ENCODE results near the gene MRPL4.
A peak's percentile ranks its signal among the peaks of the same experiment; 100 is the strongest.

The MRPL4 gene

DNA sequence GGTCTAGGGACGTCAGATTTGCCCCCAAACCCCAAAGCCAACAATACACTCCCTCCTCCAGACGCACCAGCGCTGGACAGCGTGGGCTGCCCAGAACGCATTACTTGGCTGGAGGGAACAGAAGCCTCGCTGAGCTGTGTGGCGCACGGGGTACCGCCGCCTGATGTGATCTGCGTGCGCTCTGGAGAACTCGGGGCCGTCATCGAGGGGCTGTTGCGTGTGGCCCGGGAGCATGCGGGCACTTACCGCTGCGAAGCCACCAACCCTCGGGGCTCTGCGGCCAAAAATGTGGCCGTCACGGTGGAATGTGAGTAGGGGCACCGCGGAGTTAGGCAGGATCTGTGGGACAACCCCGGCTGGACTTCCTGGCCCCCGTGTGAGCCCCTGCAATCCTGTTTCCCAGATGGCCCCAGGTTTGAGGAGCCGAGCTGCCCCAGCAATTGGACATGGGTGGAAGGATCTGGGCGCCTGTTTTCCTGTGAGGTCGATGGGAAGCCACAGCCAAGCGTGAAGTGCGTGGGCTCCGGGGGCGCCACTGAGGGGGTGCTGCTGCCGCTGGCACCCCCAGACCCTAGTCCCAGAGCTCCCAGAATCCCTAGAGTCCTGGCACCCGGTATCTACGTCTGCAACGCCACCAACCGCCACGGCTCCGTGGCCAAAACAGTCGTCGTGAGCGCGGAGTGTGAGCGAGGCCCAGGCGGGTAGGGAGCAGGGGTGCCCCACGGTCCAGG is 41.8 kb downstream of the MRPL4 start:
- Histone ChIP-seq H3K4me2 (ENCODE audit: insufficient read depth, low read length, poor library complexity, severe bottlenecking) (no peak overlapping the region), H2BK12ac (ENCODE audit: low read length) (peak overlapping the region; percentile 1), H3K4me3 (ENCODE audit: low read length in 2 of 2) (peak overlapping the region in 1 of 2 donors; percentile 59), H3K18ac (ENCODE audit: low read length) (peak overlapping the region; percentile 17), H3K9ac (ENCODE audit: low read depth, low read length, poor library complexity) (peak overlapping the region; percentile 53), H3K27me3 (ENCODE audit: control insufficient read depth in 3 of 3, insufficient read depth in 3 of 3, low read depth in 1 of 3, low read length in 3 of 3) (peaks cover 69 to 81% (median 75%) of the 10 kb centered on the region in 3 experiments), H3K36me3 (replicated peaks in 1 of 2; ENCODE audit: control insufficient read depth in 2 of 2, insufficient read depth in 2 of 2, low read length in 2 of 2) (no peaks in the 10 kb centered on the region), H3K4me1 (ENCODE audit: control insufficient read depth in 2 of 2, insufficient read depth in 1 of 2, low read depth in 1 of 2, low read length in 2 of 2) (peaks cover 28 to 32% of the 10 kb centered on the region in 2 donors), H2AFZ (ENCODE audit: low read length) (no peak overlapping the region), H2BK15ac (ENCODE audit: low read length) (peak overlapping the region; percentile 58), H4K8ac (ENCODE audit: low read depth, low read length) (no peak overlapping the region), H4K91ac (ENCODE audit: low read depth, low read length, poor library complexity) (no peak overlapping the region), H3K9me3 (replicated peaks in 1 of 2; ENCODE audit: control insufficient read depth in 2 of 2, insufficient read depth in 1 of 2, low read depth in 1 of 2, low read length in 2 of 2) (peaks cover 5 to 8% of the 10 kb centered on the region in 2 donors), H2AK5ac (ENCODE audit: low read depth, low read length) (peak overlapping the region; percentile 24), H3K27ac (replicated peaks; ENCODE audit: low read length) (no peak overlapping the region), H2BK120ac (ENCODE audit: low read depth, low read length) (no peak overlapping the region), H3K23ac (ENCODE audit: low read depth, low read length, poor library complexity) (peak overlapping the region; percentile 98), H3K4ac (ENCODE audit: low read length) (no peak overlapping the region), H3K79me1 (ENCODE audit: low read depth, low read length) (no peaks in the 10 kb centered on the region), H2BK5ac (ENCODE audit: low read length) (no peak overlapping the region), H3K14ac (ENCODE audit: low read length) (no peak overlapping the region)
- DNase-seq (ENCODE audit: low spot score), result no peak
- no CpG with 5 or more reads among the region's 49 CpGs for WGBS, 2 donors (ENCODE audit: extremely low coverage in 2 of 2, insufficient read length in 2 of 2, insufficient replicate concordance in 1 of 2)

GRCh38 chr19:10294368-10294697 is 42.3 kb downstream of the MRPL4 start:
- Histone ChIP-seq H3K14ac (ENCODE audit: low read length) (no peak overlapping the region), H4K8ac (ENCODE audit: low read depth, low read length) (no peak overlapping the region), H3K36me3 (replicated peaks in 1 of 2; ENCODE audit: control insufficient read depth in 2 of 2, insufficient read depth in 2 of 2, low read length in 2 of 2) (no peaks in the 10 kb centered on the region), H3K23ac (ENCODE audit: low read depth, low read length, poor library complexity) (peak overlapping the region; percentile 98), H3K4me2 (ENCODE audit: insufficient read depth, low read length, poor library complexity, severe bottlenecking) (no peak overlapping the region), H2AK5ac (ENCODE audit: low read depth, low read length) (peak overlapping the region; percentile 24), H2BK15ac (ENCODE audit: low read length) (peak overlapping the region; percentile 58), H3K9ac (ENCODE audit: low read depth, low read length, poor library complexity) (peak overlapping the region; percentile 50), H3K18ac (ENCODE audit: low read length) (peak overlapping the region; percentile 35), H3K4me3 (ENCODE audit: low read length in 2 of 2) (peak overlapping the region in 1 of 2 donors; percentile 59), H2BK12ac (ENCODE audit: low read length) (peak overlapping the region; percentile 73), H2AFZ (ENCODE audit: low read length) (no peak overlapping the region), H3K4ac (ENCODE audit: low read length) (no peak overlapping the region), H2BK120ac (ENCODE audit: low read depth, low read length) (no peak overlapping the region), H3K27ac (replicated peaks; ENCODE audit: low read length) (no peak overlapping the region), H4K91ac (ENCODE audit: low read depth, low read length, poor library complexity) (no peak overlapping the region), H2BK5ac (ENCODE audit: low read length) (no peak overlapping the region), H3K9me3 (replicated peaks in 1 of 2; ENCODE audit: control insufficient read depth in 2 of 2, insufficient read depth in 1 of 2, low read depth in 1 of 2, low read length in 2 of 2) (peaks cover 5 to 8% of the 10 kb centered on the region in 2 donors), H3K79me1 (ENCODE audit: low read depth, low read length) (no peaks in the 10 kb centered on the region), H3K4me1 (ENCODE audit: control insufficient read depth in 2 of 2, insufficient read depth in 1 of 2, low read depth in 1 of 2, low read length in 2 of 2) (peaks cover 26 to 28% of the 10 kb centered on the region in 2 donors), H3K27me3 (ENCODE audit: control insufficient read depth in 3 of 3, insufficient read depth in 3 of 3, low read depth in 1 of 3, low read length in 3 of 3) (peaks cover 64 to 77% (median 73%) of the 10 kb centered on the region in 3 experiments)
- no peak for DNase-seq (ENCODE audit: low spot score)
- no CpG with 5 or more reads among the region's 25 CpGs for WGBS, 2 donors (ENCODE audit: extremely low coverage in 2 of 2, insufficient read length in 2 of 2, insufficient replicate concordance in 1 of 2)

- Histone ChIP-seq H3K27ac (replicated peaks; ENCODE audit: low read length) (no peak overlapping the region), H3K9me3 (replicated peaks in 1 of 2; ENCODE audit: control insufficient read depth in 2 of 2, insufficient read depth in 1 of 2, low read depth in 1 of 2, low read length in 2 of 2) (peaks cover 5 to 8% of the 10 kb centered on the region in 2 donors), H2BK120ac (ENCODE audit: low read depth, low read length) (no peak overlapping the region), H4K8ac (ENCODE audit: low read depth, low read length) (no peak overlapping the region), H2AFZ (ENCODE audit: low read length) (no peak overlapping the region), H2BK12ac (ENCODE audit: low read length) (no peak overlapping the region), H3K36me3 (replicated peaks in 1 of 2; ENCODE audit: control insufficient read depth in 2 of 2, insufficient read depth in 2 of 2, low read length in 2 of 2) (no peaks in the 10 kb centered on the region), H3K18ac (ENCODE audit: low read length) (peak overlapping the region; percentile 83), H2BK5ac (ENCODE audit: low read length) (peak overlapping the region; percentile 5), H3K27me3 (ENCODE audit: control insufficient read depth in 3 of 3, insufficient read depth in 3 of 3, low read depth in 1 of 3, low read length in 3 of 3) (peaks cover 58 to 70% (median 67%) of the 10 kb centered on the region in 3 experiments), H4K91ac (ENCODE audit: low read depth, low read length, poor library complexity) (no peak overlapping the region), H3K4ac (ENCODE audit: low read length) (no peak overlapping the region), H3K4me2 (ENCODE audit: insufficient read depth, low read length, poor library complexity, severe bottlenecking) (no peak overlapping the region), H3K9ac (ENCODE audit: low read depth, low read length, poor library complexity) (no peak overlapping the region), H3K4me3 (ENCODE audit: low read length in 2 of 2) (no peak overlapping the region), H2AK5ac (ENCODE audit: low read depth, low read length) (no peak overlapping the region), H3K14ac (ENCODE audit: low read length) (no peak overlapping the region), H2BK15ac (ENCODE audit: low read length) (no peak overlapping the region), H3K23ac (ENCODE audit: low read depth, low read length, poor library complexity) (peak overlapping the region; percentile 80), H3K79me1 (ENCODE audit: low read depth, low read length) (no peaks in the 10 kb centered on the region), H3K4me1 (ENCODE audit: control insufficient read depth in 2 of 2, insufficient read depth in 1 of 2, low read depth in 1 of 2, low read length in 2 of 2) (peaks cover 23 to 26% of the 10 kb centered on the region in 2 donors)
- DNase-seq (ENCODE audit: low spot score), result no peak
- WGBS, 2 donors (ENCODE audit: extremely low coverage in 2 of 2, insufficient read length in 2 of 2, insufficient replicate concordance in 1 of 2), result no CpG with 5 or more reads among the region's 48 CpGs
Observed at GRCh38 chr19:10295305-10295846, 43.4 kb downstream of the MRPL4 start.

DNA sequence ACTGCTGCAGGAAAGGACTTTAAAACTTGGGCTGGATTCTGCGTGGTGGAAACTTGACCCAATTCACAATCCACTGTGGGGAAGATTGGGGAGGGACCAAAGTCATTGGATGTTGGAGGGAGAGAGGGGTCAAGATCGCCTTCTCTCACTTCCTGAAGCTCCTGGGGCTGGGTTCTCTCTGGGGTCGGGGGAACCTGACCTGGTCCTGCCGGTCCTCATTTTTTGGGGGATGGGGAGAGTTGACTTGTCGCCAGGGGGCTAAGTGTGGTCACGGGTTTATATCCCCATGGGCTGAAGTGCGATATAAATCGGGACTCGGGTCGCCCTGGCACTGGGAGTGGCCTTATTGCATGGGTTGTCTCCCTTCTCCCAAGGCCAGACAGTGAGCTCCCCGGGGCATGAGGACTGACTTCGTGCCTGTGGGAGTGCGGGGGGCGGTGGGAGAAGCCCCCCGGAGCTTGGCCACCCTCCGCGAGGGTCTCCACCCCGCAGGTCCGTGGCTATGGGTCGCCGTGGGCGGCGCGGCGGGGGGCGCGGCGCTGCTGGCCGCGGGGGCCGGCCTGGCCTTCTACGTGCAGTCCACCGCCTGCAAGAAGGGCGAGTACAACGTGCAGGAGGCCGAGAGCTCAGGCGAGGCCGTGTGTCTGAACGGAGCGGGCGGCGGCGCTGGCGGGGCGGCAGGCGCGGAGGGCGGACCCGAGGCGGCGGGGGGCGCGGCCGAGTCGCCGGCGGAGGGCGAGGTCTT is 44.0 kb downstream of the MRPL4 start:
- Histone ChIP-seq H3K4me1 (ENCODE audit: control insufficient read depth in 2 of 2, insufficient read depth in 1 of 2, low read depth in 1 of 2, low read length in 2 of 2) (peaks cover 17 to 19% of the 10 kb centered on the region in 2 donors), H4K91ac (ENCODE audit: low read depth, low read length, poor library complexity) (no peak overlapping the region), H2BK15ac (ENCODE audit: low read length) (no peak overlapping the region), H3K4ac (ENCODE audit: low read length) (no peak overlapping the region), H3K79me1 (ENCODE audit: low read depth, low read length) (no peaks in the 10 kb centered on the region), H3K4me3 (ENCODE audit: low read length in 2 of 2) (peak overlapping the region in 1 of 2 donors; percentile 24), H3K23ac (ENCODE audit: low read depth, low read length, poor library complexity) (no peak overlapping the region), H3K18ac (ENCODE audit: low read length) (peak overlapping the region; percentile 81), H2BK12ac (ENCODE audit: low read length) (peak overlapping the region; percentile 30), H2BK120ac (ENCODE audit: low read depth, low read length) (no peak overlapping the region), H3K14ac (ENCODE audit: low read length) (no peak overlapping the region), H2BK5ac (ENCODE audit: low read length) (peak overlapping the region; percentile 5), H2AK5ac (ENCODE audit: low read depth, low read length) (peak overlapping the region; percentile 56), H3K9me3 (replicated peaks in 1 of 2; ENCODE audit: control insufficient read depth in 2 of 2, insufficient read depth in 1 of 2, low read depth in 1 of 2, low read length in 2 of 2) (peaks cover 5 to 6% of the 10 kb centered on the region in 2 donors), H3K9ac (ENCODE audit: low read depth, low read length, poor library complexity) (no peak overlapping the region), H3K27ac (replicated peaks; ENCODE audit: low read length) (no peak overlapping the region), H3K4me2 (ENCODE audit: insufficient read depth, low read length, poor library complexity, severe bottlenecking) (peak overlapping the region; percentile 48), H4K8ac (ENCODE audit: low read depth, low read length) (no peak overlapping the region), H3K27me3 (ENCODE audit: control insufficient read depth in 3 of 3, insufficient read depth in 3 of 3, low read depth in 1 of 3, low read length in 3 of 3) (peaks cover 51 to 63% (median 61%) of the 10 kb centered on the region in 3 experiments), H2AFZ (ENCODE audit: low read length) (peak overlapping the region; percentile 90), H3K36me3 (replicated peaks in 1 of 2; ENCODE audit: control insufficient read depth in 2 of 2, insufficient read depth in 2 of 2, low read length in 2 of 2) (no peaks in the 10 kb centered on the region)
- no peak for DNase-seq (ENCODE audit: low spot score)
- no CpG with 5 or more reads among the region's 58 CpGs for WGBS, 2 donors (ENCODE audit: extremely low coverage in 2 of 2, insufficient read length in 2 of 2, insufficient replicate concordance in 1 of 2)

All from neuronal stem cell (in vitro differentiated cells).